ENCODE results near the gene MOB3B.

DNA sequence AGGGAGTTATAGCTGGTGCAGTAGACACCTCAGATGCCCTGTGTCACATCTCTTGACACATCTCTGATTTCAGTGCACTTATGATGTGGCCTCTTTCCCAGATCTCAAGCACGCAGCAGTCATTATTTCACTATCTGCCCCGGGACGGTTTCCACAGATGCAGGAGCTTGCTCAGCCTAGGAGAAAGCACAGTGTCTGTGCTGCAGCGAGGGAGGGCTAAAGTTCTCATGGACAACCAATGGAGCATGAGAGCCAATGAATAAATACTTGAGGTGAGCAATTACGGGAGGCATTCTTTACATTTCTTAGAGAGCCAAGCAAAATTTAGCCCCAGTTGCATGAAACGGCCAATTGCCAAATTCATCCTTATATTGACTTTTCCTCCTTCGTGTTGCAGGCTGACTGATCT, 7.4 kb upstream of the MOB3B start:
- TF ChIP-seq NR3C1 (IDR thresholded peaks at IDR 0.05) (no peak), GATA3 (IDR thresholded peaks at IDR 0.05; ENCODE audit: borderline replicate concordance) (no peak)
- TF ChIP-seq, protein P1, sequence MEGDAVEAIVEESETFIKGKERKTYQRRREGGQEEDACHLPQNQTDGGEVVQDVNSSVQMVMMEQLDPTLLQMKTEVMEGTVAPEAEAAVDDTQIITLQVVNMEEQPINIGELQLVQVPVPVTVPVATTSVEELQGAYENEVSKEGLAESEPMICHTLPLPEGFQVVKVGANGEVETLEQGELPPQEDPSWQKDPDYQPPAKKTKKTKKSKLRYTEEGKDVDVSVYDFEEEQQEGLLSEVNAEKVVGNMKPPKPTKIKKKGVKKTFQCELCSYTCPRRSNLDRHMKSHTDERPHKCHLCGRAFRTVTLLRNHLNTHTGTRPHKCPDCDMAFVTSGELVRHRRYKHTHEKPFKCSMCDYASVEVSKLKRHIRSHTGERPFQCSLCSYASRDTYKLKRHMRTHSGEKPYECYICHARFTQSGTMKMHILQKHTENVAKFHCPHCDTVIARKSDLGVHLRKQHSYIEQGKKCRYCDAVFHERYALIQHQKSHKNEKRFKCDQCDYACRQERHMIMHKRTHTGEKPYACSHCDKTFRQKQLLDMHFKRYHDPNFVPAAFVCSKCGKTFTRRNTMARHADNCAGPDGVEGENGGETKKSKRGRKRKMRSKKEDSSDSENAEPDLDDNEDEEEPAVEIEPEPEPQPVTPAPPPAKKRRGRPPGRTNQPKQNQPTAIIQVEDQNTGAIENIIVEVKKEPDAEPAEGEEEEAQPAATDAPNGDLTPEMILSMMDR (IDR thresholded peaks at IDR 0.05), result no peak
